GM10266 (cell line): ENCODE data around the gene TKTL2.

Experiments used
- DNase-seq: peaks from one replicate; pipeline ENCODE4 v3.0.0; 2012; ENCODE audit errors: extremely low spot score
- CTCF ChIP-seq: IDR thresholded peaks from 2 replicates; pipeline ENCODE4 v1.5.1; 2012; ENCODE audit warnings: mild to moderate bottlenecking, low read depth; ENCODE audit not compliant: control insufficient read depth, insufficient read depth; ENCODE audit errors: missing control alignments

The TKTL2 gene

GRCh38 chr4:163476761-163477438 lies 3.3 kb upstream of the TKTL2 start:
- DNase-seq: no peak
- no peak for TF ChIP-seq CTCF

GRCh38 chr4:163474027-163474426 lies 473 bp upstream of the TKTL2 start:
- DNase-seq: no peak
- TF ChIP-seq CTCF: no peak

GRCh38 chr4:163473130-163473529 lies 424 bp downstream of the TKTL2 start:
- TF ChIP-seq CTCF: no peak
- DNase-seq: no peak

- DNase-seq: no peak
Observed at GRCh38 chr4:163470391-163470790, 3.2 kb downstream of the TKTL2 start.

GRCh38 chr4:163467082-163467770 lies 6.3 kb downstream of the TKTL2 start:
- DNase-seq: no peak
- no peak for TF ChIP-seq CTCF

More at GRCh38 chr4:163470391-163470790, 3.2 kb downstream of the TKTL2 start:
- no peak for TF ChIP-seq CTCF

- DNase-seq: no peak
- TF ChIP-seq CTCF: no peak
Observed at GRCh38 chr4:163462556-163462955, 11.0 kb downstream of the TKTL2 start.

GRCh38 chr4:163448540-163449203 lies 24.9 kb downstream of the TKTL2 start:
- TF ChIP-seq CTCF: no peak
- no peak for DNase-seq
